A549 treated with CpdA at 1 μM for 4 hours (cell line): ENCODE results near the gene RASGEF1C. TPM values are rescaled to one million over a fixed set of nuclear protein-coding genes. Genes with fewer than 3 reads are reported as not detected.

Experiments
- total RNA-seq: library from RNA; stranded (reverse); fragments of 200-300 nt; extraction: Qiagen RNA extraction; gene quantifications from 5 replicates; pipeline ENCODE4 v1.2.3, GENCODE V29; 2022; ENCODE audit warnings: low read depth

Gene RASGEF1C
- total RNA-seq: 0.07 to 0.18 TPM (median 0.11 TPM) in 3 of 5 replicates, not detected in the others

GRCh38 chr5:180209137-180209581 is at the start of gene RASGEF1C:
Gene RASGEF1C, minus strand, starts transcription at chr5:180209211. Its CDS starts 71,159 bp downstream, at chr5:180138052.

GRCh38 chr5:180071531-180072255 is 137.3 kb downstream of the RASGEF1C start, which contains the start of gene RNF130:
Gene RNF130, minus strand, starts transcription at chr5:180071759. Its CDS starts 57 bp downstream, at chr5:180071702.

Other genes starting within 250 kb of the RASGEF1C start
- gene RNF130, start 137.5 kb downstream of the RASGEF1C start, total RNA-seq: 34.5 to 42.8 TPM (median 40.4 TPM) in 5 replicates
- 29.0 to 41.6 TPM (median 38.3 TPM) in 5 replicates for gene MAPK9, start 82.9 kb upstream of the RASGEF1C start, total RNA-seq
- gene GFPT2, start 144.1 kb upstream of the RASGEF1C start, total RNA-seq: 44.2 to 56.0 TPM (median 51.8 TPM) in 5 replicates